ENCODE measurements around the gene GSS.
"Not testable (repeated sequence)": the region's sequence is repeated elsewhere in the genome, so short reads cannot be mapped to it uniquely, and the experiment has no call there.

Gene GSS

GRCh38 chr20:34881689-34882088 is 73.9 kb downstream of the GSS start:
- no peak overlapping the region for H3K4me3 ChIP-seq (ENCODE audit: low read depth, low read length)
- TF ChIP-seq CTCF (IDR thresholded peaks at IDR 0.05): no peak

GRCh38 chr20:34880971-34881370 is 74.6 kb downstream of the GSS start:
- not testable (repeated sequence) for H3K27ac ChIP-seq; H3K27me3 ChIP-seq (ENCODE audit: control insufficient read depth, insufficient read depth, low read length); H3K9me3 ChIP-seq (ENCODE audit: control insufficient read depth, low read length); H3K4me2 ChIP-seq (ENCODE audit: low read length); H3K9ac ChIP-seq; H3K36me3 ChIP-seq (ENCODE audit: control insufficient read depth, insufficient read depth, low read length); H3K79me2 ChIP-seq; H3K4me1 ChIP-seq; H2AFZ ChIP-seq; H3K4me3 ChIP-seq (ENCODE audit: low read depth, low read length)

More at GRCh38 chr20:34881689-34882088, 73.9 kb downstream of the GSS start:
- Histone ChIP-seq H3K9ac (no peak overlapping the region), H3K4me1 (no peaks in the 10 kb centered on the region), H3K36me3 (ENCODE audit: control insufficient read depth, insufficient read depth, low read length) (no peaks in the 10 kb centered on the region), H2AFZ (no peak overlapping the region), H3K27ac (no peak overlapping the region), H3K9me3 (ENCODE audit: control insufficient read depth, low read length) (no peaks in the 10 kb centered on the region), H3K79me2 (no peaks in the 10 kb centered on the region), H3K27me3 (ENCODE audit: control insufficient read depth, insufficient read depth, low read length) (no peaks in the 10 kb centered on the region), H3K4me2 (ENCODE audit: low read length) (no peak overlapping the region)

GRCh38 chr20:34880215-34880850 is 75.3 kb downstream of the GSS start:
- Histone ChIP-seq H3K79me2 (no peaks in the 10 kb centered on the region), H3K36me3 (ENCODE audit: control insufficient read depth, insufficient read depth, low read length) (no peaks in the 10 kb centered on the region), H3K4me2 (ENCODE audit: low read length) (no peak overlapping the region), H3K27ac (no peak overlapping the region), H3K4me1 (peaks cover 4% of the 10 kb centered on the region), H3K4me3 (ENCODE audit: low read depth, low read length) (no peak overlapping the region), H2AFZ (no peak overlapping the region), H3K9ac (no peak overlapping the region), H3K27me3 (ENCODE audit: control insufficient read depth, insufficient read depth, low read length) (no peaks in the 10 kb centered on the region), H3K9me3 (ENCODE audit: control insufficient read depth, low read length) (no peaks in the 10 kb centered on the region)
- no peak for TF ChIP-seq CTCF (IDR thresholded peaks at IDR 0.05)
